Measurements from ENCODE around the gene PXMP4.

PXMP4 gene

DNA sequence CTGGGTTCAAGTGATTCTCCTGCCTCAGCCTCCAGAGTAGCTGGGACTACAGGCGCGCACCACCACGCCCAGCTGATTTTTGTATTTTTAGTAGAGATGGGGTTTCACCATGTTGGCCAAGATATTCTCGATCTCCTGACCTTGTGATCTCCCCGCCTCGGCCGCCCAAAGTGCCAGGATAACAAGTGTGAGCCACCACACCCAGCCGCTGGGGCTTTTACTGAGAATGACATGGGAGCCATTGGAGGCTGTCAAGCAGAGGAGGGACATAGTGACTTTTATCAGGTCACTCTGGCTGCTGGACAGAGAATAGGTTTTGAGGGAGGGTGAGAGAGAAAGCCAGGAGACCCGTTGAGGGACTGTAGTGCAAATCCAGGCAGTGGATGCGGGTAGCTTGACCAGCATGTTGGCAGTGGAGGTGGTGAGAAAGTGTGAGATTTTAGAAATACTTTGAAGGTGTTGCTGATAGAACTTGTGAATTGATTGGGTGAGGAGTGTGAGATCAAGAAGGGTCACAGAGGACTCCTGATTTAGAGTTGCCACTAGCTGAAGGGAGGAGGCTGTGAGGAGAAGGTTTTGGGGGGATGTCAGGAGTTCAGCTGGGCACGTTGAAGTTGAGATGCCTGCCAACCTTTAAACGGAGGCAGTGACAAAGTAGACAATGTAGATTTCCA, 26.4 kb upstream of the PXMP4 start:
- DNase-seq (ENCODE audit: low read depth): no peak
- TF ChIP-seq, protein P1, sequence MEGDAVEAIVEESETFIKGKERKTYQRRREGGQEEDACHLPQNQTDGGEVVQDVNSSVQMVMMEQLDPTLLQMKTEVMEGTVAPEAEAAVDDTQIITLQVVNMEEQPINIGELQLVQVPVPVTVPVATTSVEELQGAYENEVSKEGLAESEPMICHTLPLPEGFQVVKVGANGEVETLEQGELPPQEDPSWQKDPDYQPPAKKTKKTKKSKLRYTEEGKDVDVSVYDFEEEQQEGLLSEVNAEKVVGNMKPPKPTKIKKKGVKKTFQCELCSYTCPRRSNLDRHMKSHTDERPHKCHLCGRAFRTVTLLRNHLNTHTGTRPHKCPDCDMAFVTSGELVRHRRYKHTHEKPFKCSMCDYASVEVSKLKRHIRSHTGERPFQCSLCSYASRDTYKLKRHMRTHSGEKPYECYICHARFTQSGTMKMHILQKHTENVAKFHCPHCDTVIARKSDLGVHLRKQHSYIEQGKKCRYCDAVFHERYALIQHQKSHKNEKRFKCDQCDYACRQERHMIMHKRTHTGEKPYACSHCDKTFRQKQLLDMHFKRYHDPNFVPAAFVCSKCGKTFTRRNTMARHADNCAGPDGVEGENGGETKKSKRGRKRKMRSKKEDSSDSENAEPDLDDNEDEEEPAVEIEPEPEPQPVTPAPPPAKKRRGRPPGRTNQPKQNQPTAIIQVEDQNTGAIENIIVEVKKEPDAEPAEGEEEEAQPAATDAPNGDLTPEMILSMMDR (conservative IDR thresholded peaks at IDR 0.05; ENCODE audit: low read depth, low read length): no peak

GRCh38 chr20:33744773-33745385, 24.8 kb upstream of the PXMP4 start:
- no peak for DNase-seq (ENCODE audit: low read depth)
- no peak overlapping the region for H3K4me3 ChIP-seq (ENCODE audit: low read depth, low read length)
- TF ChIP-seq, protein P1 (conservative IDR thresholded peaks at IDR 0.05; ENCODE audit: low read depth, low read length): no peak

More for the DNA sequence above, 26.4 kb upstream of the PXMP4 start:
- no peak overlapping the region for H3K4me3 ChIP-seq (ENCODE audit: low read depth, low read length)

DNA sequence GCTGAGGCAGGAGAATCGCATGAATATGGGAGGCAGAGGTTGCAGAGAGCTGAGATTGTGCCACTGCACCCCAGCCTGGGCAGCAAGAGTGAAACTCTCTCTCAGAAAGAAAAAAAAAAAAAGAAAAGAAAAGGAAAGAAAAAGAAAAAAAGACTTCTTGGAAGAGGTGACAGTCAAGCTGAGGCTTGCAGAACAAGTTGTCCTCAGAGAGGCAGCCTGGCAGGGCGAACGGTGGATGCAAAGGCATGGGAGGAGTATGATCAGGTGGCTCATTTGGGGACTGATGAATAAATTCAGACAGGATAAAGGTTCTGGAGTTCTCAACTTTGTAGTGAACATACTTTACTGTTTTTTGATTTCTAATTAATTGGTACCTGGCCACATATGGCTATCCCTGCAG, 24.1 kb upstream of the PXMP4 start:
- TF ChIP-seq, protein P1 (conservative IDR thresholded peaks at IDR 0.05; ENCODE audit: low read depth, low read length): no peak
- no peak overlapping the region for H3K4me3 ChIP-seq (ENCODE audit: low read depth, low read length)
- no peak for DNase-seq (ENCODE audit: low read depth)

DNA sequence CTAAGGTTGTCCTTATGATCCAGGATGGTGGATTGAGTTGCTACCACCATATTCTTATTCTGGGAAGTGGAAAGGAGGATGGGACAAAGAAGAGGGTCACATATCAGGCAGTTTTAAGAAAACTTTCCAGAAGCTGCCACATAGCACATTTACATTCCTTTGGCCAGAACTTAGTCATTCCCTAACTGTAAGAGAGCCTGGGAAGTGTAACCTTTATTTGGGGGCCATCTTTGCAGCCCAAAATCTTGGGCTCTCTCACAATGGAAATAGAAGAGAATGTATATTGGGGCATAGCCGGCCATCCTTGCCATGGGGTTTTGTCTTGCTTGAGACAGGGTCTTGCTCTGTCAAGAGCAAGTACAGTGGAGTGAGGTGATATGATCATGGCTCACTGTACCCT, 20.1 kb upstream of the PXMP4 start:
- H3K4me3 ChIP-seq (ENCODE audit: low read depth, low read length): no peak overlapping the region
- DNase-seq (ENCODE audit: low read depth): no peak
- TF ChIP-seq, protein P1 (conservative IDR thresholded peaks at IDR 0.05; ENCODE audit: low read depth, low read length): no peak

- no peak overlapping the region for H3K4me3 ChIP-seq (ENCODE audit: low read depth, low read length)
- DNase-seq (ENCODE audit: low read depth): no peak
- TF ChIP-seq, protein P1 (conservative IDR thresholded peaks at IDR 0.05; ENCODE audit: low read depth, low read length): no peak
Measured at GRCh38 chr20:33739493-33739892, 19.4 kb upstream of the PXMP4 start.

DNA sequence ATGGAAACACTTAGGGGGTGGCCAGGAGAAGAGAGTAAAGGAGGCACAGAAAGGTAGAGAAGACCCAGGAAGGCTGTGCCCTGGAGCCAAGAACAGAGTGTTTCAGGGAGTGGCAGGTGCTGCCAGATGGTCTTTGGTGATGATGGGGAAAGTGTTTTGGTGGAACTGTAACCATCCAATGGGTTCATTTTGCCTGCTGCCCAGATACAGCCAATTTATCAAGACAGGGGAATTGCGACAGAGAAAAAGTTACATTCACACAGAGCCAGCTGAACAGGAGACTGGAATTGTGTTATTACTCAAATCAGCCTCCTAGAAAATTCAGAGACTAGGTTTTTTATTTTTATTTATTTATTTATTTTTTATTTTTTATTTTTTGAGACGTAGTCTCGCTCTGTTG, 16.9 kb upstream of the PXMP4 start:
- TF ChIP-seq, protein P1 (conservative IDR thresholded peaks at IDR 0.05; ENCODE audit: low read depth, low read length): no peak

More for the DNA sequence above, 16.9 kb upstream of the PXMP4 start:
- DNase-seq (ENCODE audit: low read depth): no peak
- H3K4me3 ChIP-seq (ENCODE audit: low read depth, low read length): no peak overlapping the region

Data from choroid plexus epithelial cell (primary cell).